Spleen (tissue), 7 donors: ENCODE data around the gene CEP170.
"Not testable (repeated sequence)": the region's sequence is repeated elsewhere in the genome, so short reads cannot be mapped to it uniquely, and the experiment has no call there.

Source experiments
- POLR2A ChIP-seq, 3 donors: fragments of 450-650 bp; IDR thresholded peaks; one replicate each; pipeline ENCODE4 v1.5.1; 2017; ENCODE audit warnings: antibody characterized with exemption in 3 of 3, mild to moderate bottlenecking in 1 of 3
- POLR2AphosphoS5 ChIP-seq, 3 donors: sonication (generic); formaldehyde crosslinking; IDR thresholded peaks; one replicate each; pipeline ENCODE4 v1.5.1; 2017; ENCODE audit warnings: antibody characterized with exemption in 3 of 3
- TF ChIP-seq, protein P1 (sequence below), 11 experiments: fragments of 200-600 bp in 7 of 11; fragments of 450-650 bp in 4 of 11; sonication (generic) in 4 of 11; IDR thresholded peaks in 8 of 11; conservative IDR thresholded peaks in 3 of 11; 1 replicate in 7 of 11; 2 replicates in 4 of 11; pipeline versions ENCODE4 v1.4.0 to v1.8.0; 2016 to 2021; ENCODE audit warnings: antibody characterized with exemption in 11 of 11, inconsistent platforms in 4 of 11, mild to moderate bottlenecking in 1 of 11
- donor health status: DM: no; HTN: no; CAD: no; lungs with moderate emphysema.
- donor health status: DM: no; HTN: no; CAD: no.
- donor health status: DM: no; HTN: no; CAD: no.

DNA sequence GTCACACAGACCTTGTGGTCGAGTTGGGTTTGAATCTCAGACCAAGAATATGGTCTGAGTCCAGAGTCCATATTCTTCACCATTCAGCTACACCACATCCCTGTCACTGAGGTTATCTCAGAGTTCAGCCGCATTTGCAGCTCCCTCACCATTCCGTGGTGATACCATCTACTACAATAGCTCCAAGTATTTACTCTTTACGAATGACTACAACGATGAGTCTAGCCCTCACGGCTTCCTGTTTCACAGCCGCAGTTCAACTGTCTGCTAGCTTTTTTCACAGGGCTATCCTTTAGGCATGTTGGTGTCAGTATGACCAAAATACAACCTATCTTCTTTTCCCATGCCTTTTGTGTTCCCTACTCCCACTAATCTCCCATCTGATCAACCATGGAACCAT, 104.2 kb downstream of the CEP170 start:
- TF ChIP-seq, protein P1, sequence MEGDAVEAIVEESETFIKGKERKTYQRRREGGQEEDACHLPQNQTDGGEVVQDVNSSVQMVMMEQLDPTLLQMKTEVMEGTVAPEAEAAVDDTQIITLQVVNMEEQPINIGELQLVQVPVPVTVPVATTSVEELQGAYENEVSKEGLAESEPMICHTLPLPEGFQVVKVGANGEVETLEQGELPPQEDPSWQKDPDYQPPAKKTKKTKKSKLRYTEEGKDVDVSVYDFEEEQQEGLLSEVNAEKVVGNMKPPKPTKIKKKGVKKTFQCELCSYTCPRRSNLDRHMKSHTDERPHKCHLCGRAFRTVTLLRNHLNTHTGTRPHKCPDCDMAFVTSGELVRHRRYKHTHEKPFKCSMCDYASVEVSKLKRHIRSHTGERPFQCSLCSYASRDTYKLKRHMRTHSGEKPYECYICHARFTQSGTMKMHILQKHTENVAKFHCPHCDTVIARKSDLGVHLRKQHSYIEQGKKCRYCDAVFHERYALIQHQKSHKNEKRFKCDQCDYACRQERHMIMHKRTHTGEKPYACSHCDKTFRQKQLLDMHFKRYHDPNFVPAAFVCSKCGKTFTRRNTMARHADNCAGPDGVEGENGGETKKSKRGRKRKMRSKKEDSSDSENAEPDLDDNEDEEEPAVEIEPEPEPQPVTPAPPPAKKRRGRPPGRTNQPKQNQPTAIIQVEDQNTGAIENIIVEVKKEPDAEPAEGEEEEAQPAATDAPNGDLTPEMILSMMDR (IDR thresholded peaks at IDR 0.05 in 8 of 11, conservative IDR thresholded peaks at IDR 0.05 in 3 of 11): not testable (repeated sequence)
- TF ChIP-seq POLR2A, POLR2AphosphoS5 (IDR thresholded peaks at IDR 0.05): not testable (repeated sequence)
